ENCODE data around the gene FOXP4.

GRCh38 chr6:41605649-41606048, 59.5 kb downstream of the FOXP4 start:
- TF ChIP-seq ZBTB7A (CRISPR knock-in tag; IDR thresholded peaks at IDR 0.05): no peak
- no peak for TF ChIP-seq TEAD2 (CRISPR knock-in tag; IDR thresholded peaks at IDR 0.05)
- TF ChIP-seq ERF (CRISPR knock-in tag; IDR thresholded peaks at IDR 0.05): no peak

Data from HepG2 (cell line).